GM18526 (cell line): Measurements from ENCODE around the gene DLG2.

Source experiments
- POLR2A ChIP-seq: IDR thresholded peaks from 3 replicates; pipeline ENCODE4 v1.6.1; 2011; ENCODE audit not compliant: insufficient read length; ENCODE audit errors: extremely low read depth

DLG2 gene

GRCh38 chr11:84036664-84037194, 1590.4 kb downstream of the DLG2 start:
- TF ChIP-seq POLR2A, result no peak

GRCh38 chr11:84035645-84036044, 1591.5 kb downstream of the DLG2 start:
- no peak for TF ChIP-seq POLR2A

GRCh38 chr11:84034484-84034883, 1592.7 kb downstream of the DLG2 start:
- no peak for TF ChIP-seq POLR2A

GRCh38 chr11:84024266-84024665, 1602.9 kb downstream of the DLG2 start:
- no peak for TF ChIP-seq POLR2A

- TF ChIP-seq POLR2A, result no peak
These were observed 1604.4 kb downstream of the DLG2 start for GRCh38 chr11:84022695-84023094.

DNA sequence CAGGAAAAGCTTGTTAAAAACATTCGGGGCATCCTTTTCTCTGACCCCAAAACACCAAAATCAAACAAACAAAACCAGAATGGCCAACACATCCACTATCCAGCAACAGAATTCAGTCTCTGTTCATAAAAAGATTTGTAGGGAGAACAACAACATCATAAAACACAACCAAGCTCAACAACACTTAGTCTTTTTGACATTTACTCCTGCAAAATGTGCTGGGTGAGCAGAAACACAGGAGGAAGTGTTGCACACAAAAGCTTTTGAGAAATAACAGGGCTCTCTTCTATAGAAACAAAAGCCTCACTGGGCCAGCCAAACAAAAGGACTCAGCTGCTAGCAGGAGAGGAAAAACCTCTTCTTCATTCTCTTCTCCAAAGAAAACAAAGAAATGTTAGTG, 1604.9 kb downstream of the DLG2 start:
- TF ChIP-seq POLR2A, result no peak

- no peak for TF ChIP-seq POLR2A
These were observed 1605.9 kb downstream of the DLG2 start for GRCh38 chr11:84021291-84021690.

- no peak for TF ChIP-seq POLR2A
These were observed 1607.5 kb downstream of the DLG2 start for GRCh38 chr11:84019571-84020194.

DNA sequence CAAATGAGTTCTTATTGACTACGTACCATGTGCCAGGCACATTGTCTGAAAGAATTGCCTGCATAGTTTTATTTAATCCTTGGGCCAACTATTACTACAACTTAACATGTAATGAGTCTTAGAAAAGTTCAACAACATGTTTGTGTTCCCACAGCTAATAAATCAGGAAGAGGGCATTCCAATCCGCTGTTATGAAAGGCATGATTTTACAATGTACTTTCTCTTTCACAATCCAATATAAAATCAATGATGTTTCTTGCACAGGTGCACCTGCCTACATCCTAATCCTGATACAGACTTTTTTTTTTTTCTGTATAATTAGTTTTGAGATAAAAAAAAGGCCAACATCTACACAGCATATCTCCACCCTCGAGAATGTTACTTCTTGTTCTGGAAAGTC, 1612.6 kb downstream of the DLG2 start:
- no peak for TF ChIP-seq POLR2A

DNA sequence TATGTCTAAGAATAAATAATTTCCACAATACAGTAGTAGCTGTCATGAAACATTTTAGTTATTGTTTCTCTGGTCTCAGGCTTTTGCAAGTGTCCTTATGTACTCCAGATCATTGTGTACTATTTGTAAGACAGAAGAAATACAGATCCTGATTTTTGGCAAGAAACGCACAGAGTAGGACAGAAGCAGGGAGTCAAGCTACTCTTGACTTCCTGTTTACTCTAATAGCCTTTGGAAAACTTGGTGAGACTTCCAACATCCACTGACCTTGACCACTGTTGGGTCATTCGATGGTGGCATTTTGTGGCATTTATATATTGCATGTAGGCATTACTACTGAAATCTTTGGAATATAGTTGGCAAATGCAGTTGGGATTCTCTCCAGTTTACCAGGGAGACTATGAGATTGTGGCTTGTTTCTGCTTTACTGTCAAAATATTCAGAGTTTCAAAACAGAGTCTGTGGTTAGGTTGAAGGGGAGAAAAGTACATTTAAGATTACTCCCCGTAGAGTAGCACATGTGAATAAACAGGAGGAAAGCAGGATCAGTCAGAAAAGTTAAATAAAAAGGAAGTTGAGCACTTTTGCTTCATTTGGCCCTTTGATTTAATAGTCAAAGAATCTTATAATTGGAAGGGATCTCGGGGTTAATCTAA, 1614.8 kb downstream of the DLG2 start:
- no peak for TF ChIP-seq POLR2A

GRCh38 chr11:84003181-84003580, 1624.0 kb downstream of the DLG2 start:
- no peak for TF ChIP-seq POLR2A

GRCh38 chr11:83998921-83999320, 1628.2 kb downstream of the DLG2 start:
- TF ChIP-seq POLR2A, result no peak

DNA sequence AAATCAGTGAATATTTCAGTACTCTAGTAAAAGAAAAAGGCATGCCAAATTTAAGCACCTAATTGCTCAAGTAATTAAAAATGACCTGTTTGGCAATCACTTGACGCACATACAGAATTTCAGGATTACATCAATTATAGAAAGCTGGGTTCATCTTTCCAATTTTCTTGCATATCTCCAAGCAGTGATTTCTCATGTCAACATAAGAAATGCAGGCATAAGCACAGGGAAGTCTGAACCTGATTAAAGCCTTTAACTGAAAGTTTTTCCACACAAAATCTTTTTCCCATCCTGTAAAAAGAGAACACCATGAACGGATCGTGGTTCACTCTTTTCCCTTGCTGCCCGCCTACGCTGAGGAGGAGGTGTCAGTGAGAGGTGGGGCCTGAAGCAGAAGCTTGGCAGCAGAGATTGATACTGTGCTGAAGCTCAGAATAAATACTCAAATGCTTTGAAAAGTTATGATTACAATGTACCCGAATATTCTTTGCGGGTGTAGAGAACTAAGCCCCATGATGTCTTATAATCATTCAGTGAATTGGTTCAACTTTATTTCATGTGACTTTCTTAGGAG, 1636.9 kb downstream of the DLG2 start:
- no peak for TF ChIP-seq POLR2A

DNA sequence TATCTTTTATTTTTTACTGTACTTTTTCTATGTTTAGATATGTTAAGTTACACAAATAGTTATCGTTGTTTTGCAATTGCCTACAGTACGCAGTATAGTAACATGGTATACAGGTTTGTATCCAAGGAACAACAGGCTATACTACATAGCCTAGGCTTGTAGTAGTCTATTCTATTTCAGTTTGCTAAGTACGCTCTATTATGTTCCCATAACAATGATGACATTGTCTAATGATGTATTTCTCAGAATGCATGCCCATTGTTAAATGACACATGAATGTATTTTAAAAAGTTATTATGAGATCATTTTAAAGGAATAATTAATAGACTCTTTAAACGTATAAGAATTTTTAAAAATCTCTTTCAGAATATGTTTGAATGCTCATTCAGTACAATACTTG, 1644.3 kb downstream of the DLG2 start:
- no peak for TF ChIP-seq POLR2A

DNA sequence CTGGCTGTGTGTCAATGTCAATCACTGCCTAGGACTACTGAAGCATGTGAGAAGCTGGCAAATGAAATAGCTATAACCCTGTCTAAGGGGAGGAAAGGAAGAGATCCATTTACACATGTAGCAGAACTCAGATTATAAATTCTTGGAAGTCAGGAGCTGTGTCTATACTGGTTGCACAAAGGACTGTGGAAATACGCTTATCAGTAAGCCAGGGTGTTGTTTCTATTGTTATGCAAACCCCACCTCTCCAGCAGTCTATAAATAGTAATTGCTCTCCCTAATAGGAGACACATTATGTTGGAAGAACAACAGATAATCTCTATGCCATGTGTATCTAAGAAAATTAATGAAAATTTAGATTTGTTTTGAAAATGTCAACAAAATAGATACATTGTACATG, 1647.6 kb downstream of the DLG2 start:
- TF ChIP-seq POLR2A, result no peak

DNA sequence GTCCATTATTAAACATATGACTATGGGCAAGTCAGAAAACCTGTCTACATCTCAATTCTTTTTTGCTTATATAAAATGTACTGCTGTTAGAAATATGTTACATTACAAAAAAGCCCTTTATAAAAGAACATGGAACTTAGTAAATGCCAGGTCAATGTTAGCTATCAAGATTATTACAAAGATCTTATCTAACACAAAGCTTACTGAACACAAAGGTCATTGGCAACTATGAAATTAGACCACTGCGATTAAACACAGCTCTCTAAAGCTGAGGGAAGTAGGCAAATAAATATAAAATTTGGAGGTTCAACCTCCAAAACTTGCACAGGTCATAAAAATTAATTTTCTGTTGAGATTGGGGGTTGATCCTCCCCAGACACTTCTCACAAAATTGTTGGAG, 1648.2 kb downstream of the DLG2 start:
- no peak for TF ChIP-seq POLR2A
